MM.1S (cell line): ENCODE results near the gene RHOA.
"Not testable (repeated sequence)": the region's sequence is repeated elsewhere in the genome, so short reads cannot be mapped to it uniquely, and the experiment has no call there.

Experiments
- DNase-seq: peaks from one replicate; pipeline ENCODE4 v3.0.0-alpha.2; 2015
- H2AFZ ChIP-seq: fragments of 300-600 bp; sonication (generic); 2 replicates; pipeline ENCODE4 v1.6.0; 2016; ENCODE audit warnings: antibody characterized with exemption, low read length
- H3F3A ChIP-seq: fragments of 300-600 bp; sonication (generic); 2 replicates; pipeline ENCODE4 v1.6.1; 2016; ENCODE audit warnings: mild to moderate bottlenecking, antibody characterized with exemption, low read length, moderate library complexity, mixed read lengths; ENCODE audit not compliant: insufficient read depth
- H3K27ac ChIP-seq: fragments of 300-600 bp; sonication (generic); 2 replicates; pipeline ENCODE4 v1.5.1; 2016; ENCODE audit warnings: mild to moderate bottlenecking, low read length
- H3K27me3 ChIP-seq: fragments of 300-600 bp; sonication (generic); replicated peaks from 2 replicates; pipeline ENCODE4 v1.6.0; 2016; ENCODE audit warnings: low read length; ENCODE audit not compliant: insufficient read depth
- H3K36me3 ChIP-seq: fragments of 300-600 bp; sonication (generic); replicated peaks from 2 replicates; pipeline ENCODE4 v1.6.1; 2016; ENCODE audit warnings: mild to moderate bottlenecking, low read length, mixed read lengths; ENCODE audit not compliant: insufficient read depth
- H3K4me1 ChIP-seq: fragments of 300-600 bp; sonication (generic); 2 replicates; pipeline ENCODE4 v1.6.1; 2016; ENCODE audit warnings: low read length, mixed read lengths
- H3K4me2 ChIP-seq: fragments of 300-600 bp; sonication (generic); 2 replicates; pipeline ENCODE4 v1.6.0; 2016; ENCODE audit warnings: low read depth, low read length
- H3K4me3 ChIP-seq: fragments of 300-600 bp; sonication (generic); 2 replicates; pipeline ENCODE4 v1.5.1; 2016; ENCODE audit warnings: low read length, mixed read lengths
- H3K79me2 ChIP-seq: fragments of 300-600 bp; sonication (generic); 2 replicates; pipeline ENCODE4 v1.6.1; 2016; ENCODE audit warnings: mixed run types, low read length, mixed read lengths
- H3K9ac ChIP-seq: fragments of 300-600 bp; sonication (generic); 2 replicates; pipeline ENCODE4 v1.6.1; 2016; ENCODE audit warnings: low read length, mixed read lengths
- H3K9me2 ChIP-seq: fragments of 300-600 bp; sonication (generic); replicated peaks from 2 replicates; pipeline ENCODE4 v1.6.1; 2016; ENCODE audit warnings: mild to moderate bottlenecking, low read length, mixed read lengths; ENCODE audit not compliant: insufficient read depth
- H3K9me3 ChIP-seq: fragments of 300-600 bp; sonication (generic); replicated peaks from 2 replicates; pipeline ENCODE4 v1.6.1; 2016; ENCODE audit warnings: mild to moderate bottlenecking, low read length, mixed read lengths; ENCODE audit not compliant: insufficient read depth
- H4K20me1 ChIP-seq: fragments of 300-600 bp; sonication (generic); 2 replicates; pipeline ENCODE4 v1.6.1; 2016; ENCODE audit warnings: mild to moderate bottlenecking, low read length, moderate library complexity, mixed read lengths; ENCODE audit not compliant: insufficient read depth
- CTCF ChIP-seq: fragments of 300-600 bp; sonication (generic); IDR thresholded peaks from 2 replicates; pipeline ENCODE4 v1.5.1; 2016; ENCODE audit warnings: antibody characterized with exemption, low read length, mixed read lengths
- EZH2 ChIP-seq: fragments of 300-600 bp; sonication (generic); optimal IDR thresholded peaks from 2 replicates; pipeline ENCODE3; 2017; ENCODE audit warnings: low read depth, mild to moderate bottlenecking, antibody characterized with exemption, low read length, mixed read lengths
- EZH2phosphoT487 ChIP-seq: fragments of 300-600 bp; sonication (generic); IDR thresholded peaks from 2 replicates; pipeline ENCODE4 v1.6.1; 2018; ENCODE audit warnings: antibody characterized with exemption, low read length

RHOA gene

DNA sequence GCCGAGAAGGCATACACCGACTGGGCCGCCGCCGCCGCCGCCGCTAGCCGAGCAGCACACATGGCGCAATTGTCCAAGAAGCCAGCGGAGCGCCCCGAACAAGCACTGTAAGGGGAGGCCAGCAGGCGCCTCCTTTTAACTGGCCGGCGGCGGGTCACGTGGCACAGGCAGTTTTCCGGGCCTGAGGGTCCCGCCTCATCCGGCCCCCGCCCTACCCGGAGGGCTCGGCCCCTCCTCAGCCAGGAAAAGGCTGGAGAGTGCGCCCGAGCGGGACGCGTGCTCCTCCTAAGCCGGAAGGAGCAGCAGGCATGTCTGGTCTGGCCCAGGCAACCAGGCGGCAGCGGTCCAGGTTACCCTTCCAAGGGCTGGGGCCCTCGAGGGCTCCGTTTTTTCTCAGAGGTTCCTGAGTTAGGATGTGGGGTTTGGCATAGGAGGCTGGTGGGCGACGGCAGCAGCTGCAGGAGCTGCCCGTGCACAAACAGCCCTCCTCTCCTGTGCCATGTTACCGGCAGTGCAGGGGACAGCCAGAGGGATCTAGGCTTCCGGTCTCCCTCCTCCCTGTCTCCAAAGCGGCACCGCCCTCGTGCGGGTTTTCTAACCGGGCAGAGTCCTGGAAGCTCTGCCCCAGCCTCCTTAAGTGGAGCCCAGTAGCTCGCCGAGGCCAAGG, 53.4 kb downstream of the RHOA start, which contains the start of gene GPX1:
TSS of gene GPX1 (minus strand) at position 137 of the 667 bp plus-strand sequence. CDS start at position 62, 75 bp downstream.
- peaks cover 19% of the 10 kb centered on the region; the same call in 1 of the 2 replicates for H3F3A ChIP-seq

DNA sequence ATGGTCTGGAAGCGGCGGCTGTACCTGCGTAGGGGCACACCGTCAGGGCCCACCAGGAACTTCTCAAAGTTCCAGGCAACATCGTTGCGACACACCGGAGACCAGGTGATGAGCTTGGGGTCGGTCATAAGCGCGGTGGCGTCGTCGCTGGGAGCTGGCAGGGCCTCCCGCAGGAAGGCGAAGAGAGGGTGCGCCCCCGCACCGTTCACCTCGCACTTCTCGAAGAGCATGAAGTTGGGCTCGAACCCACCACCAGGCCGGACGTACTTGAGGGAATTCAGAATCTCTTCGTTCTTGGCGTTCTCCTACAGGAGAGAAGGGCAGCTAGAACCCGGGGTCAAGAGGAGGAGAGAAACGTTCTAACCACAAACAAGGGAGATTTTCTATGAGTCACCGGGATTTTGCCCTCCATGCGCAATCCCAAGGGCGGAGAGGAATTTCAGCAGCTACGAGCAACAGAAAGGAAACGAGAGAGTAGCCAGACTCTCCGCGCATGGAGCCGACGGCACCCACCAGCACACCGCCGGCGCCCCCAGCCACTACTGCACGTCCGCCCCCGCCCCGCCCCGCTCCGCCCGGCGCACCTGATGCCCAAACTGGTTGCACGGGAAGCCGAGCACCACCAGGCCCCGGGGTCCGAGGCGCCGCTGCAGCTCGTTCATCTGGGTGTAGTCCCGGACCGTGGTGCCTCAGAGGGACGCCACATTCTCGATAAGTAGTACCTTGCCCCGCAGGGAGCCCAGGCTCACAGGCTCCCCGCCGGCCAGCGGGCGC, 54.1 kb downstream of the RHOA start:
- H3K4me1 ChIP-seq, H3K27ac ChIP-seq, H3K9me3 ChIP-seq, DNase-seq, H3K27me3 ChIP-seq, H3K36me3 ChIP-seq, H2AFZ ChIP-seq, H3K9me2 ChIP-seq, H4K20me1 ChIP-seq: not testable (repeated sequence)
- Histone ChIP-seq H3F3A (peaks cover 19% of the 10 kb centered on the region; the same call in 1 of the 2 replicates), H3K9ac (peak overlapping the region; percentile 37; the same call in 1 of the 2 replicates), H3K79me2 (peaks cover 16% of the 10 kb centered on the region), H3K4me3 (peak overlapping the region; percentile 53), H3K4me2 (peak overlapping the region; percentile 63; the same call in 1 of the 2 replicates)

More for the DNA sequence above, 53.4 kb downstream of the RHOA start, which contains the start of gene GPX1:
- no peaks in the 10 kb centered on the region for H3K9me3 ChIP-seq
- H3K4me2 ChIP-seq: peak within 1 kb of the TSS; percentile 63; the same call in 1 of the 2 replicates
- no peaks in the 10 kb centered on the region for H3K27me3 ChIP-seq
- H3K4me1 ChIP-seq: peaks cover 7% of the 10 kb centered on the region
- no peak within 1 kb of the TSS for H2AFZ ChIP-seq
- H3K9ac ChIP-seq: peak within 1 kb of the TSS; percentile 37; the same call in 1 of the 2 replicates
- no peaks in the 10 kb centered on the region for H3K9me2 ChIP-seq
- H3K4me3 ChIP-seq: peak within 1 kb of the TSS; percentile 53
- peaks cover 8% of the 10 kb centered on the region for H3K36me3 ChIP-seq
- H4K20me1 ChIP-seq: no peaks in the 10 kb centered on the region; the same call in 1 of the 2 replicates
- H3K27ac ChIP-seq: peak within 1 kb of the TSS; percentile 2; the same call in 1 of the 2 replicates
- TF ChIP-seq EZH2phosphoT487 (no peak), CTCF (no peak), EZH2 (no peak)
- peaks cover 21% of the 10 kb centered on the region for H3K79me2 ChIP-seq
- peak; percentile 79 for DNase-seq

- H3K4me1 ChIP-seq, H3K9me2 ChIP-seq, DNase-seq, H3K27me3 ChIP-seq, H3K9ac ChIP-seq, H3K4me2 ChIP-seq, H3K9me3 ChIP-seq, H3K36me3 ChIP-seq, H4K20me1 ChIP-seq, H3K27ac ChIP-seq, H3K4me3 ChIP-seq, H2AFZ ChIP-seq: not testable (repeated sequence)
- peaks cover 11% of the 10 kb centered on the region for H3K79me2 ChIP-seq
- H3F3A ChIP-seq: peaks cover 19% of the 10 kb centered on the region; the same call in 1 of the 2 replicates
Observed at GRCh38 chr3:49357095-49357442, 54.7 kb downstream of the RHOA start.

GRCh38 chr3:49352890-49353421, 58.8 kb downstream of the RHOA start:
- no peaks in the 10 kb centered on the region for H4K20me1 ChIP-seq
- H3K79me2 ChIP-seq: peaks cover 5% of the 10 kb centered on the region
- H3K9me3 ChIP-seq: no peaks in the 10 kb centered on the region
- H3K4me3 ChIP-seq: no peak overlapping the region
- H3K4me1 ChIP-seq: peaks cover 7% of the 10 kb centered on the region
- no peak overlapping the region for H2AFZ ChIP-seq
- H3K9ac ChIP-seq: no peak overlapping the region
- H3K4me2 ChIP-seq: no peak overlapping the region
- H3K36me3 ChIP-seq: no peaks in the 10 kb centered on the region
- no peak for TF ChIP-seq CTCF
- TF ChIP-seq EZH2phosphoT487: no peak
- no peak for TF ChIP-seq EZH2
- no peaks in the 10 kb centered on the region for H3K27me3 ChIP-seq
- H3K27ac ChIP-seq: no peak overlapping the region
- DNase-seq: no peak
- no peaks in the 10 kb centered on the region for H3K9me2 ChIP-seq
- no peaks in the 10 kb centered on the region for H3F3A ChIP-seq
